NB4 (cell line): ENCODE measurements around the gene ZSCAN10.
"Not testable (repeated sequence)": the region's sequence is repeated elsewhere in the genome, so short reads cannot be mapped to it uniquely, and the experiment has no call there.

Experiments used
- DNase-seq: peaks from one replicate; pipeline ENCODE4 v3.0.0; 2010; ENCODE audit warnings: low read depth
- H3K4me3 ChIP-seq: one replicate; pipeline ENCODE4 v1.5.1; 2011; ENCODE audit warnings: mild to moderate bottlenecking, low read depth, low read length, moderate library complexity
- CTCF ChIP-seq: IDR thresholded peaks from one replicate; pipeline ENCODE4 v1.5.1; 2012; ENCODE audit warnings: low read depth, low read length
- MAX ChIP-seq: IDR thresholded peaks from 2 replicates; pipeline ENCODE4 v1.6.1; 2011; ENCODE audit warnings: low read depth, low read length
- MYC ChIP-seq: IDR thresholded peaks from 2 replicates; pipeline ENCODE4 v1.6.1; 2011; ENCODE audit warnings: low read depth, low read length
- POLR2A ChIP-seq: IDR thresholded peaks from 2 replicates; pipeline ENCODE4 v1.6.1; 2011; ENCODE audit warnings: mild to moderate bottlenecking; ENCODE audit not compliant: insufficient read length; ENCODE audit errors: extremely low read depth

The ZSCAN10 gene

GRCh38 chr16:3070608-3071111, 28.4 kb downstream of the ZSCAN10 start:
- H3K4me3 ChIP-seq: no peak overlapping the region
- TF ChIP-seq POLR2A (no peak), CTCF (no peak), MAX (no peak), MYC (no peak)
- peak; percentile 74 for DNase-seq

GRCh38 chr16:3069146-3069545, 29.9 kb downstream of the ZSCAN10 start:
- H3K4me3 ChIP-seq, DNase-seq: not testable (repeated sequence)

- no peak for TF ChIP-seq CTCF
- TF ChIP-seq MAX: no peak
- TF ChIP-seq MYC: no peak
- no peak for TF ChIP-seq POLR2A
- no peak overlapping the region for H3K4me3 ChIP-seq
- no peak for DNase-seq
Observed at GRCh38 chr16:3068487-3068886, 30.6 kb downstream of the ZSCAN10 start.

- DNase-seq: no peak
- no peak overlapping the region for H3K4me3 ChIP-seq
- TF ChIP-seq CTCF: no peak
- TF ChIP-seq MYC: no peak
- TF ChIP-seq MAX: no peak
- TF ChIP-seq POLR2A: no peak
Observed at GRCh38 chr16:3066440-3066748, 32.7 kb downstream of the ZSCAN10 start.

- H3K4me3 ChIP-seq: no peak overlapping the region
- DNase-seq: no peak
- TF ChIP-seq POLR2A (no peak), MAX (no peak), MYC (no peak), CTCF (no peak)
Observed at GRCh38 chr16:3065742-3066439, 33.2 kb downstream of the ZSCAN10 start.

- no peak for TF ChIP-seq CTCF
- no peak for TF ChIP-seq MYC
- no peak for TF ChIP-seq POLR2A
- TF ChIP-seq MAX: no peak
- no peak for DNase-seq
- no peak within 1 kb of the TSS for H3K4me3 ChIP-seq
Observed at GRCh38 chr16:3065069-3065741, 33.9 kb downstream of the ZSCAN10 start, which contains the start of gene IL32. Gene IL32, plus strand, starts transcription at chr16:3065640. Its CDS starts 172 bp downstream, at chr16:3065812.
